Cardiac septum (tissue), 1 donor: ENCODE data around the gene SPATA31D1. TPM values are rescaled to one million over a fixed set of nuclear protein-coding genes. Genes with fewer than 3 reads are reported as not detected.
"Not testable (repeated sequence)": the region's sequence is repeated elsewhere in the genome, so short reads cannot be mapped to it uniquely, and the experiment has no call there.

Source experiments
- DNase-seq: peaks from one replicate; pipeline ENCODE4 v3.0.0-alpha.2; 2020; ENCODE audit warnings: low spot score
- intact Hi-C: fragments of 100-400 bp; cut with DNase I; formaldehyde crosslinking; loops from one replicate; pipeline ENCODE4 v1.14.0; 2022
- long read RNA-seq: library from polyadenylated mRNA; unstranded; transcript quantifications from one replicate; pipeline ENCODE4 v2.0.0, GENCODE V29; 2021
- total RNA-seq: library from RNA; stranded (reverse); fragmentation: NEBNext Ultra II Directional; extraction: Animal tissue kit (Norgen Biotek cat#: 25700); gene quantifications from one replicate; pipeline ENCODE4 v1.2.1, GENCODE V29; 2021
- donor health status: DM: no; HTN: no; CAD: no.

The SPATA31D1 gene
- not detected for total RNA-seq
- long read RNA-seq = 0 reads

GRCh38 chr9:81988472-81988871 lies at the start of gene SPATA31D1:
TSS of gene SPATA31D1 (plus strand) at chr9:81988772. CDS start at chr9:81988819, 47 bp downstream.
- DNase-seq, intact Hi-C loops: not testable (repeated sequence)

- DNase-seq, intact Hi-C loops: not testable (repeated sequence)
These were observed 45.2 kb upstream of the SPATA31D1 start, which contains the start of gene SPATA31D3 for GRCh38 chr9:81943393-81943792. TSS of gene SPATA31D3 (plus strand) at chr9:81943500. CDS start at chr9:81943586, 86 bp downstream.

- DNase-seq, intact Hi-C loops: not testable (repeated sequence)
These were observed 39.9 kb upstream of the SPATA31D1 start for GRCh38 chr9:81948650-81949049.

- DNase-seq = no peak
- intact Hi-C loops = no loop called here
These were observed 35.5 kb upstream of the SPATA31D1 start for GRCh38 chr9:81953096-81953495.

GRCh38 chr9:81955625-81956024 lies 32.9 kb upstream of the SPATA31D1 start:
- DNase-seq = no peak
- intact Hi-C loops = no loop called here

- no peak for DNase-seq
- intact Hi-C loops = no loop called here
These were observed 24.1 kb upstream of the SPATA31D1 start for GRCh38 chr9:81964218-81965171.

GRCh38 chr9:81968026-81968425 lies 20.5 kb upstream of the SPATA31D1 start:
- intact Hi-C loops = no loop called here
- DNase-seq = no peak

GRCh38 chr9:81969971-81970370 lies 18.6 kb upstream of the SPATA31D1 start:
- intact Hi-C loops = no loop called here
- no peak for DNase-seq

- DNase-seq = no peak
- intact Hi-C loops = no loop called here
These were observed 16.8 kb upstream of the SPATA31D1 start for GRCh38 chr9:81971727-81972126.

GRCh38 chr9:81974764-81975163 lies 13.8 kb upstream of the SPATA31D1 start:
- no peak for DNase-seq
- intact Hi-C loops = no loop called here

GRCh38 chr9:81976351-81976750 lies 12.2 kb upstream of the SPATA31D1 start:
- intact Hi-C loops = no loop called here
- DNase-seq = no peak

GRCh38 chr9:81979196-81979595 lies 9.4 kb upstream of the SPATA31D1 start:
- no peak for DNase-seq
- intact Hi-C loops = no loop called here

- DNase-seq = no peak
- intact Hi-C loops = no loop called here
These were observed 8.0 kb upstream of the SPATA31D1 start for GRCh38 chr9:81980568-81980967.

GRCh38 chr9:81981883-81982282 lies 6.7 kb upstream of the SPATA31D1 start:
- no peak for DNase-seq
- intact Hi-C loops = no loop called here

- DNase-seq = no peak
- intact Hi-C loops = no loop called here
These were observed 3.6 kb upstream of the SPATA31D1 start for GRCh38 chr9:81984928-81985327.

GRCh38 chr9:81986051-81986450 lies 2.5 kb upstream of the SPATA31D1 start:
- DNase-seq = no peak
- intact Hi-C loops = no loop called here

- no peak for DNase-seq
- intact Hi-C loops = no loop called here
These were observed 1.1 kb downstream of the SPATA31D1 start for GRCh38 chr9:81989700-81990099.

- intact Hi-C loops = no loop called here
These were observed 5.1 kb downstream of the SPATA31D1 start for GRCh38 chr9:81993656-81994055.

GRCh38 chr9:81999806-82000205 lies 11.2 kb downstream of the SPATA31D1 start:
- DNase-seq = no peak
- intact Hi-C loops = no loop called here

More at GRCh38 chr9:81993656-81994055, 5.1 kb downstream of the SPATA31D1 start:
- DNase-seq = no peak

GRCh38 chr9:82010711-82011110 lies 22.1 kb downstream of the SPATA31D1 start:
- intact Hi-C loops = no loop called here
- DNase-seq = no peak

GRCh38 chr9:82011133-82011532 lies 22.6 kb downstream of the SPATA31D1 start:
- intact Hi-C loops = no loop called here
- no peak for DNase-seq
